GM12892 (cell line): Measurements from ENCODE around the gene RHBDL3.

Source experiments
- POLR2A ChIP-seq: IDR thresholded peaks from 2 replicates; pipeline ENCODE4 v1.6.1; 2011; ENCODE audit warnings: low read depth, low read length, control low read depth
- POLR2AphosphoS5 ChIP-seq: IDR thresholded peaks from 2 replicates; pipeline ENCODE4 v1.6.1; 2011; ENCODE audit warnings: low read depth, low read length, control low read depth
- TAF1 ChIP-seq: IDR thresholded peaks from 2 replicates; pipeline ENCODE4 v1.6.1; 2011; ENCODE audit warnings: low read depth, mild to moderate bottlenecking, control low read depth, low read length, borderline replicate concordance

DNA sequence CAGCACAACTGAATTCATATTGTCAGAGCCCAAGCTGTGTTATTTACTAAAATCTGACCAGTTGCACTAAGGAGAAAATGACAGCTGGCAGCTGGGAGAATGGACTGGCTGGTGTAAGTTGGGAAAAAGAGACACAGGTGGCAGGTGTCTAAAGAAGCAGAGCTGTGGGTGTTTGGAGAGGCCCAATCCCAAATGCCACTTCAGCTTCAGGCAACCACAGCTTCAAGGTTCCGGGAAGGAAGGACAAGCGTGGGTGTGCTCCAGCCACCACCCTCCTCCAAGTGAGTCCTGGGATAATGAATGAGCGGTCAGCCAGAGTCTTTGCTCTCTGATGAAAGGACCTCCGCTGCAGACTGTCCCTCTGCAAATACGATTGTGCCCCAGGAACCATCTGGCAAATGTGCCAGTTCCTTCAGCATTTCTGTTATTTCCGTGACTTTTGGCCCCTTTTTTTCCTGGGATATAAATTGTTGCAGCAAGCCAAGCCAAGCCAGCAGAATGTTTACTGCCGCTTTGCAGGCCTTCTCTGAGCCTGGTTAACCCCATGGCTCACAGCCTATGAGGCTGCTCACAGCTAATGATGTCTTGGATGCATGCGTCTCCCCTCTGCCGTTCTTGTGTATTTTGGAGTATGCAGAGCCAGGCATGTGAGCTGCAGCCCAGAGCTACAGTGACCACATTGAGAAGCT lies 9.5 kb upstream of the RHBDL3 start:
- TF ChIP-seq TAF1 (no peak), POLR2AphosphoS5 (no peak), POLR2A (no peak)
